ENCODE results near the gene PTPRD.

Gene PTPRD

GRCh38 chr9:9847750-9848149, 765.1 kb downstream of the PTPRD start:
- DNase-seq = no peak

- DNase-seq = no peak
These were observed 766.2 kb downstream of the PTPRD start for GRCh38 chr9:9846557-9846956.

- no peak for DNase-seq
These were observed 792.4 kb downstream of the PTPRD start for GRCh38 chr9:9820436-9820835.

GRCh38 chr9:9819886-9820285, 792.9 kb downstream of the PTPRD start:
- no peak for DNase-seq

- DNase-seq = no peak
These were observed 795.6 kb downstream of the PTPRD start for GRCh38 chr9:9817176-9817575.

- no peak for DNase-seq
These were observed 808.7 kb downstream of the PTPRD start for GRCh38 chr9:9804109-9804508.

GRCh38 chr9:9799287-9799686, 813.5 kb downstream of the PTPRD start:
- DNase-seq = no peak

- DNase-seq = no peak
These were observed 820.5 kb downstream of the PTPRD start for GRCh38 chr9:9792144-9792857.

- DNase-seq = no peak
These were observed 821.2 kb downstream of the PTPRD start for GRCh38 chr9:9791611-9792010.

- peak; percentile 12 for DNase-seq
These were observed 822.5 kb downstream of the PTPRD start for GRCh38 chr9:9790216-9790872.

- DNase-seq = no peak
These were observed 829.1 kb downstream of the PTPRD start for GRCh38 chr9:9783711-9784110.

- no peak for DNase-seq
These were observed 829.6 kb downstream of the PTPRD start for GRCh38 chr9:9783211-9783610.

GRCh38 chr9:9778293-9778692, 834.5 kb downstream of the PTPRD start:
- no peak for DNase-seq

- DNase-seq = no peak
These were observed 838.3 kb downstream of the PTPRD start for GRCh38 chr9:9774471-9774870.

- no peak for DNase-seq
These were observed 841.5 kb downstream of the PTPRD start for GRCh38 chr9:9771314-9771713.

GRCh38 chr9:9764821-9765220, 848.0 kb downstream of the PTPRD start:
- no peak for DNase-seq

- DNase-seq = no peak
These were observed 858.6 kb downstream of the PTPRD start for GRCh38 chr9:9754186-9754585.

GRCh38 chr9:9753266-9753665, 859.5 kb downstream of the PTPRD start:
- no peak for DNase-seq

- no peak for DNase-seq
These were observed 860.1 kb downstream of the PTPRD start for GRCh38 chr9:9752722-9753121.

GRCh38 chr9:9751996-9752395, 860.8 kb downstream of the PTPRD start:
- DNase-seq = no peak

GRCh38 chr9:9750719-9751118, 862.1 kb downstream of the PTPRD start:
- DNase-seq = no peak

GRCh38 chr9:9749591-9749990, 863.2 kb downstream of the PTPRD start:
- no peak for DNase-seq

- no peak for DNase-seq
These were observed 865.0 kb downstream of the PTPRD start for GRCh38 chr9:9747787-9748186.

GRCh38 chr9:9746826-9747225, 866.0 kb downstream of the PTPRD start:
- DNase-seq = no peak

- no peak for DNase-seq
These were observed 869.0 kb downstream of the PTPRD start for GRCh38 chr9:9743822-9744221.
